Measurements from ENCODE around the gene TTLL10.
"Not testable (repeated sequence)": the region's sequence is repeated elsewhere in the genome, so short reads cannot be mapped to it uniquely, and the experiment has no call there.

Gene TTLL10

DNA sequence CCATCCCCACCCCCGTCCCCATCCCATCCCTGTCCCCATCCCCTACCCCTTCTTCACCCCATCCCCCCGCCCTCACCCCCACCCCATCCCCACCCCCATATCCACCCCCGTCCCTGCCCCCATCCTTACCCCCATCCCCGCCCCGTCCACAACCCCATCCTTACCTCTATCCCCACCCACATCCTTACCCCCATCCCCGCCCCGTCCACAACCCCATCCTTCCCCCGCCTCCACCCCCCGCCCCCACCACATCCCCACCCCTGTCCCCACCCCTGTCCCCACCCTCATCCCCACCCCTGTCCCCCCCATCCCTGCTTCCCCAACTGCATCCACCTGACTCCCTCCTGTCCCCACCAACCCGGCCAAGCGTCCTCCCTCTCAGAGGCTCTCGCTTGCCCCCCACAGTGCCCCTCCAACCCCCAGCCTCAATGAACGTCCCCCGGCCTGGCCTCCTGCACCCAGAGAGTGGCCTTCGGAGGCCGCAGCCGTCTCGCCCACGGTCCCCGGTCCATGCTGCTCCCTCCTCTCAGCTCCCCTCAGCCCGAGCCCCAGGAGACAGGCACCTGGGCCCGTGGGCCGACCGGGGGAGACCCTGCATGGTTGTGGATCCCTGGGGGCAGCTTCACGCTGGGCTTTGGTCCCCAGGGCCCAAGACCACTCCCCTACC is 32.3 kb upstream of the TTLL10 start:
- no peak for DNase-seq

DNA sequence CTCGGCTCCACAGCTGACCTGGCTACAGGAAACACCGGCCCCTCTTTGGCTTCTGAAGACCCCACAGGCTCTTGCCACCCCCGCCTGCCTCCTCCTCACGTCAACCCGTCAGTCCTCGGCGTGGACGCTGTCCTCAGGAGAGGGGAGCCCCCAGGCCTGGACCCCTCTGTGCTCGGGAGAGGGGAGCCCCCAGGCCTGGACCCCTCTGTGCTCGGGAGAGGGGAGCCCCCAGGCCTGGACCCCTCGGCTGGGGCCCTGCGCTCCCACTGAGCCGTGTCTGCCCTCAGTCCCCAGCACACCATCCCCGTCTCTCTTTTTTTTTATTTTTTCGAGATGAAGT is 31.8 kb upstream of the TTLL10 start:
- no peak for DNase-seq

DNA sequence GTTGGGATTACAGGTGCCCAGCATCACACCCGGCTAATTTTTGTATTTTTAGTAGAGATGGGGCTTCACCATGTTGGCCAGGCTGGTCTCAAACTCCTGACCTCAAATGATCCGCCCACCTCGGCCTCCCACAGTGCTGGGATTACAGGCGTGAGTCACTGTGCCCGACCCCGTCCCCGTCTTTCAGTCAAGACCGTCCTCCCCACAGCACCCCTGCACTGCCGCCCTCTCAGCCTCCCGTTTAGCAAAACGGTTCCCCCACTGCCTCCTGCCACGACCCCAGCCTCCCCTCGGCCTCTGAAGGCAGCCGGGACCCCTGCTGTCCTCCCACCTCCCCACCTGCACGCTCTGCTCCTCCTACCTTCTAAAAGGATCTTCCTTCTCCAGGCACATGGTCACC is 31.3 kb upstream of the TTLL10 start:
- DNase-seq, result not testable (repeated sequence)

DNA sequence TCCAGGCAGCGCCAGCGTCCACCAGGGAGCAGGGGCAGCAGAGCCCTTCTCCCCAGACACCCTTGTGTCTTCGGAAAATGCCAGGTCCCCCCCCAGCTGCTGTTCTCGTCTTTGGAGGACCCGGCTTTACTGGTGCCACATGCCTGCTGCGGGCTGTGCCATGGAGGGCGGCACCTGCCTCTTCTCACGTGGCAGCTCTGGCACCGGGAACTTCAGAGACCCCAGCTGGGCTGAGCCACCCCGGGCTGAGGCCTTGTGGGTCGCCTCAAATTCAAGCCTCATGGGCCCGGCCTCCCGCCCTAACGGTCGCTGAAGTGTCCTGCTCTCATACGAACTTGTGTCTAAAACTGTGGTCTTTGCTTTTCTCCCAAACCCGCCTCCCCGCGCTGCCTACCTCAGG is 30.8 kb upstream of the TTLL10 start:
- no peak for DNase-seq

DNA sequence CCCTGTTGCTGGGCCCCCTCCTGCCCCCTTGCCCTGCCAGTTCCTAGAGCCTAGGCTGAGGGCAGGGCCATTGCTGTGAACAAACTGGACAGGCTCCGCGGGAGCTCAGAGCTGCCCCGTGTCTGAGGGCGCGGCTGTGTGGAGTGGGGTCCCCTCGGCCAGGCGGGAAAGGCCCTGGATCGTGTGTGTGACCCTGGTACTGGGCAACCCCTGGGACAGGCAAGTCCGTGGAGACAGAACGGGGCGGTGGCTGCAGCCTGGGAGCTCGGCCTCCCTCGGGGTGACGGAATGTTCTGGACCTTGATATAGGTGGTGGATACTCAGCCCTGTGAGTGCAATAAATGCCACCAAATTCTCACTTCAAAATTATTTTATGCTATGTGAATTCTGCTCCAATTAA is 30.0 kb upstream of the TTLL10 start:
- no peak for DNase-seq

DNA sequence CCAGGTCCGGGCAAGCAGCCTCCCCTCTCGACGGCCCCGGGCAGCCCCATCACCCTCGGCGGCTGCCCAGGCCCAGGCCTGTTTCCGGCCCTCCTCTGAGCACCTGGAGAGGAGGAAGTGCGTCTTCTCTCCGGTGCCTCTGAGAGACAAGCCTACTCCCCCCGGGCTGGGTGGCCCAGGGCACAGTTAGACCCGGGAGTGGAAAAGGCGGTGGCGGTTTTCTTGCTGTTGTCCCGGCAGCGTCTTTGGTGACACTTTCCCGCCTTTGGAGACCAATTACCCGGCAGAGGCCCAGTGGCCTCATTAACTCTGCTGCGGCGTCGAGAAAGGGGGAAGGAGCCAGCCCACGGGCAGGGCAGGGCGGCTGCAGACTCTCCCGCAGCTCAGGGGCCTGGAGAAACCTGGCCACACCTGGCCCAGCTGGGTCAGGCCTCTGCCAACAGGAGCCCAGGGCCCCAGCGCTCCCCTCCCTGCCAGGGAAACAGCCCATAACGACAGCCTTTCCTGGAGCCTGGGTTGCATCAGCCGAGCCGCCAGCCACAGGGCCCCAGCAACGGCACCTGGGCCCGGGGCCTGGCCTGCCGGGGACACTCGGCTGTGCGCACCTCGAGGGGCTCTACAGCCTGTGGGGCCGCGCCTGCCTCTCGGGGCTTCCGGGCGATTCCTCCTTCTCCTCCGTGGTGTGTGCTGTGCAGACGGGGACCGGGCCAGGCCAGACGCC is 29.4 kb upstream of the TTLL10 start:
- DNase-seq, result peak; percentile 48

DNA sequence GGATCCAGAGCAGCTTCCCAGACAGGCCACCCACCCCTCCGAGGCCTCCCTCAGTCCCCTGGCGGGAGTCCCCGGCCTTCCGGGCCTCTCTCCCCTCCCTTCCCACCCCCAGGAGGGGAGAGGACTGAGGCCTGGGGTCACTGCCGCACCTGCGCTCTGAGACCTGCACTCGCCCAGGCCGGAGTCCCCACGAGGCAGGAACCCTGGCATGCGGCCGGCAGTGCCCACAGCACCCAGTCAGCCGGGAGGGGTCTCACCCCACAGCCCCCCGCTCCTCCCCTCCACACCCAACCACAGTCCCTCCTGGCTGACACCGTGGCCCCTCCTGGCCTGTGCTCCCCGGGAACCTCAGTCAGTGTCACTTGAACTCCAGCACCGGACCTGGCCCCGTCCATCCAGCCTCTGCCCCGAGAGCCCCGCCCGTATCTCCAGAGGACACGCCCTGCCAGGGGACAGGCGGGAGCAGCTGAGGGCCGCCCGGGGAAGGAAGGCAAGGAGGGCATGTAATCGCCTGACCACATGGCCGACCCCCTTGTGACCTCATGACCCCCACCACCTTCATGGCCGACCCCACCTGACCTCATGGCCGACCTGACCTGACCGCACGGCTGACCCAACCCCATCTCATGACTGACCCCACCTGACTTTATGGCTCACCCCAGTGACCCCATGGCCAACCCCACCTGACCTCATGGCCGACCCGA is 28.7 kb upstream of the TTLL10 start:
- DNase-seq, result no peak

DNA sequence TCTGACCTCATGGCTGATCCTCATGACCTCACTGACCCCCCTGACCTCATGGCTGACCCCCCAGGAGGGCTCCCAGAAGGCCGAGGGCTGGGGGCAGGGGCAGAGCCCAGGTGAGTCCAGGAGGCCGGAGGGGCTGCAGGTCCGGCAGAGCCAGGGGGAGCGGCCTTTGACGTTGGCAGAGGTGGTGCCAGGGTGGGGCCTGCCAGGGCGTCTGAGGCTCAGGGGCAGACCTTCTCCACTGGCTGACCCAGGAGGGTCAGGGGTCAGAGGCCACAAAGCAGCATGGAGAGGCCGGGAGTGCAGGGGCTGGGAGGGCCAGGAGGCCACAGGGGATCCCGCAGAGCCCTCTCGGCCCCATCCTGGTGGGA is 28.1 kb upstream of the TTLL10 start:
- no peak for DNase-seq

DNA sequence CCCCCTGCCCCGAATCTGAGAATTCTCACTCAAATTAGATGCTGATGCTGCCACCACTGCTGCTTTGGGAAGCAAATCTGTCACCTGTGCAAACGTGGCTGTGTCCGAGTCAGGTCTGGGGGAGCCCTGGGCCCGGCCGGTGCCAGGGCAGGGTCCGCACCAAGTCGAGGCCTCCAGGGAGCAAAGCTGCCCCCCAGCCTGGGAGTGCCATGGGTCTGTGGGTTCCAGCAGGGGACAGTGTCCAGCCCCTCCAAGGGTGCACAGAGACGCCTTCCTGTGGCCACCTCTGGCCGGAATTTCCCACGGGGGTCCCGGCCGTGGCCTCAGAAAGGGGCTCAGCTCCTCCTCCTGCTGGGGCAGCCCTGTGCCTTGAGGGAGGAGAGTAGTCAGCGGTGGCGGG is 27.7 kb upstream of the TTLL10 start:
- DNase-seq, result no peak

DNA sequence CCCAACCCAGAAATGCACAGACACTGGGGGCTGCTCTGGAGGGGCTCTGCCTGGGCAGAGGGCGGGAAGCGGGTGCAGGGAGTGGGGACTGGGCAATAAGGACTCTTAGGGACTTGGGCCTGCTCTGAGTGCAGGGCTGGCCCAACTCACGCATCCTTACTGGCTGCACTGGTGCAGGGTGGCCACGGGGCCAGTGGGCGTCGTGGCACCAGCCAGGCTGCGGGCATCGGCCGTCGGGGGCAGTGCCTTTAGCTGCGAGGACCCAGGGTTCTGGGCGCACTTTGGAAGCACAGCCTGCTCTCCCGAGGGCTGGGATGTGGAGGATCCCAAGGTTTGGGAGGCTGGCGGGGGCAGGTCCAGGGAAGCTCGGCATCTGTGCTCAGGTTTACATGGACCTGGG is 27.1 kb upstream of the TTLL10 start:
- DNase-seq, result no peak

DNA sequence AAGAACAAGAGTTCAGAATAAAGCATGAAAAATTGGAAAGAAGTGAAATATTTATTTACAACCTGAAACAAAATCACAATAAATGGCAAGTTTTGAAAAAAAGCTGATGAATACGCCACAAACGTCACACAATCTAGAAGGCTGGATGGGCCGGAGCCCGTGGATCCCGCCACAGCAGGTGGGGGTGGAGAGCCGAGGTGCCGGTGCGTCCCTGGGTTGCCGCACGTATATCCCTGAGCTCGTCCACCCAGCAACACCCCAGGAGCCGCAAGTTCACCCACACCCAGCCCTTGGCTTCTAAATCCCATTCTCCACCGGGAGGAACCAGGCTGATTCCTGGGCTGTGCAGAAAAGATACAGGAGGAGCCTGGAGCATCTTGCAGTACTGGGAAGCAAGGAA is 25.6 kb upstream of the TTLL10 start:
- DNase-seq, result no peak

DNA sequence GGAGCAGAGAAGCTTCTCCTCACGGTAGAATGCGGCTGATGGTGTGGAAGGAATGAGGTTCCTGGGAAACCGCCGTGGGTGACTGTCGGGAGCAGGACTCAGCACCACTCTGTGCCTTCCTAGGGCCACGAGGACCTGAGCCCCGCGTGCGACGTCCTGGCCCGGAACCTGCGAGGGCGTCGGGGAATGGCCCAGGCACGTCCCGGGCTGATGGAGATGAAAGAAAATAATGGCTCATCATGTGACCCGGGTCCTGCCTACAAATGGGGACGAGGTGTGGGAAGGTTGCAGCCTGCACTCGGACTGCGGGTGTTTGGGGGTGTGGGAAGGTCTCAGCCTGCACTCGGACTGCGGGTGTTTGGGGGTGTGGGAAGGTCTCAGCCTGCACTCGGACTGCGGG is 25.1 kb upstream of the TTLL10 start:
- no peak for DNase-seq

DNA sequence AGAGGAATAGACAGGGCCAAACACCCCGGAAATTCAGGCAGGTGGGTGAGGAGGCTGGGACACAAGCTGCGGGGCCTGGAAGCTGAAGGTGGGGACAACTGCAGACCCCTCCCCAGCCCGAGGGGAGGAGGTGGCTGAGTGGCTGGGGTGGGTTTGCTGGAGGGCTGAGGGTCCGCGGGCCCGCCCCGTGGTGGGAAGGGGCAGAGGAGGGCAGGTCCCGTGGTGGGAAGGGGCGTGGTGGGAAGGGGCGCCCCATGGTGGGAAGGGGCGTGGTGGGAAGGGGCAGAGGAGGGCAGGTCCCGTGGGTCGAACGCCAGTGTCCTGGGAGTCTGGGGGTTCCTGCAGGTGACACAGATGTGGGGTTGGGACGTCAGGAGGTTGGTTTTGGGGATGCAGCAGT is 24.3 kb upstream of the TTLL10 start:
- DNase-seq, result no peak

DNA sequence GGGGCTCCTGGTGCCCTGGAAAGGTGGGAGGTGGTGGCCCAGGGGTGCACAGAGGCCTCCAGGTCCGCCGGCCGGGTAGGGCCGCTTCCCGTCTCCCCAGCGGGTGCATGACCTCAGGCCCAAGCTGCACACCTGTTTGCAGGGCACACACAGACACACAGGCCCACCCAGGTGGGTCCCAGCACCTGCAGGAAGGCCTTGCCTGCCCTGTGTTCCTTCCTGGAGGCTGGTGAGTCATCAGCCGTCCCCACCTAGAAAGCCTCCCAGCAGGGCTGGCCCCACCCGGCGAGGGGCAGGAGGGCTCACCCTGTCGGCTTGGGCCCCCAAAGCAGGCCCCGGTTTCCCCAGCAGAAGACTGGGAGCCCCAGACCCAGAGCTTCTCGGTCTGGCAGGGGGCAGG is 23.6 kb upstream of the TTLL10 start:
- DNase-seq, result no peak

DNA sequence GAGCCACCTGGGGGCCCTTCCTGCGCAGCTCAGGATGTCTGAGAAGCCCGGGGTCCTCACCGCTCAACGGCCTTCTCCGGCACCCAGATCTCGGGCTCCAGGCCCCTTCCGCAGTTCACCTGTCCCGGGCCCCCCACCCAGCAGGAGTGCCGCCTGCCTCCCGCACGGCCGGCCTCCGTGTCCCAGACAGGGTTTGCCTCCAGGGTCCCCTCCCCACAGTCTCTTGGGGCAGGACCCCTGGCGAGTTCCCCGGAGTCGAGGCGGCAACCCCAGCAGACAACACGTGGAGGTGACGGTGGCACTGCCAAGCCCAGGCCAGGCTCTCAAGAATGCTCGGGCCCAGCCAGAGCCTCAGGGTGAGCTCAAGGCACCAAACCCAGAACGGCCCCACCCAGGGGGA is 22.4 kb upstream of the TTLL10 start:
- DNase-seq, result no peak

DNA sequence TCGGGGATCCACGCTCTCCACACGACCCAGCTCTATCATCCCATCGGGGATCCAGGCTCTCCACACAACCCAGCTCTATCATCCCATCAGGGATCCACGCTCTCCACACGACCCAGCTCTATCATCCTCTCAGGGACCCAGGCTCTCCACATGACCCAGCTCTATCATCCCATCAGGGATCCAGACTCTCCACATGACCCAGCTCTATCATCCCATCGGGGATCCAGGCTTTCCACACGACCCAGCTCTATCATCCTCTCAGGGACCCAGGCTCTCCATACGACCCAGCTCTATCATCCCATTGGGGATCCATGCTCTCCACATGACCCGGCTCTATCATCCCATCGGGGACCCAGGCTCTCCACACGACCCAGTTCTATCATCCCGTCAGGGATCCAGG is 21.2 kb upstream of the TTLL10 start:
- DNase-seq, result not testable (repeated sequence)

DNA sequence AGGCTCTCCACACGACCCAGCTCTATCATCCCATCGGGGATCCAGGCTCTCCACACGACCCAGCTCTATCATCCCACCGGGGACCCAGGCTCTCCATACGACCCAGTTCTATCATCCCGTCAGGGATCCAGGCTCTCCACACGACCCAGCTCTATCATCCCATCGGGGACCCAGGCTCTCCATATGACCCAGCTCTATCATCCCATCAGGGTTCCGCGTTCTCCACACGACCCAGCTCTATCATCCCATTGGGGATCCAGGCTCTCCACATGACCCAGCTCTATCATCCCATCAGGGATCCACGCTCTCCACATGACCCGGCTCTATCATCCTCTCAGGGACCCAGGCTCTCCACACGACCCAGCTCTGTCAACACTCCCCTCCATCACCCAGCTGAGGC is 20.5 kb upstream of the TTLL10 start:
- not testable (repeated sequence) for DNase-seq

DNA sequence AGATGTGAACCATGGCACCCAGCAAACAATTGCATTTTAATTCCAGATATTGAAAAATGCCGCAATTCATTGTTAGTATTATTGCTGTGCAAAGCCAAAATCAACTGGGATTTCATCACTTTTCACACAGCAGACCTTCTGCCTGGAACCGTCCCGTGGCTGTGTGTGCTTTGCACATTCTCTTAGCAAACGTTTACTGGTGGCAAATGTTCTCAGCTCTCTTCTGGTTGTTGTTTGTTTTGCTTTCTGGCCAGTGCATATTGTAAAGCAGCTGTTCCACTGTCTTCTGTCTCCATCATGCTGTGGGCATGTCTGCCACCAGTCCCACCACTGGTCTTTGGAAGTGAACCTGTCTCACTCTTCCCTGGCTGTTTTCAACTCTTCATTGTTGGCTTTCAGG is 19.8 kb upstream of the TTLL10 start:
- DNase-seq, result no peak

DNA sequence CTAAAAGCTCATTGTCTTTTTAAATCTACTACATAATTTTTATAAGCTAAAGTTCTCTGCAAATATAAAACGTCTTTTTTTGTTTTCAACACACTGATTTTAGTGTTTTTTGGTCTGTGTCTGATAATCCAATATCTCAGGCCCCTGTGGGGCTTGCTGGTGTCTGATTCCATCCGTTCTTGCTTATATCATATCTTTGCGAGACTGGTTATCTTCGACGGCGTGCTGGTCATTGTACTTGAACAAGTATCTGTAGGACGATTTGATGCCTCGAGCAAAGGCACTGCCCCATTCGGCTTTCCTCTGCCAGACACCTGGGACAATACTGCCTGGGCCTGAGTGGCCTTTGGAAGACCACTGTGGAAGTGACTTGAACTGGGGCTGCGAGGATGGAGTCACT is 18.4 kb upstream of the TTLL10 start:
- no peak for DNase-seq

DNA sequence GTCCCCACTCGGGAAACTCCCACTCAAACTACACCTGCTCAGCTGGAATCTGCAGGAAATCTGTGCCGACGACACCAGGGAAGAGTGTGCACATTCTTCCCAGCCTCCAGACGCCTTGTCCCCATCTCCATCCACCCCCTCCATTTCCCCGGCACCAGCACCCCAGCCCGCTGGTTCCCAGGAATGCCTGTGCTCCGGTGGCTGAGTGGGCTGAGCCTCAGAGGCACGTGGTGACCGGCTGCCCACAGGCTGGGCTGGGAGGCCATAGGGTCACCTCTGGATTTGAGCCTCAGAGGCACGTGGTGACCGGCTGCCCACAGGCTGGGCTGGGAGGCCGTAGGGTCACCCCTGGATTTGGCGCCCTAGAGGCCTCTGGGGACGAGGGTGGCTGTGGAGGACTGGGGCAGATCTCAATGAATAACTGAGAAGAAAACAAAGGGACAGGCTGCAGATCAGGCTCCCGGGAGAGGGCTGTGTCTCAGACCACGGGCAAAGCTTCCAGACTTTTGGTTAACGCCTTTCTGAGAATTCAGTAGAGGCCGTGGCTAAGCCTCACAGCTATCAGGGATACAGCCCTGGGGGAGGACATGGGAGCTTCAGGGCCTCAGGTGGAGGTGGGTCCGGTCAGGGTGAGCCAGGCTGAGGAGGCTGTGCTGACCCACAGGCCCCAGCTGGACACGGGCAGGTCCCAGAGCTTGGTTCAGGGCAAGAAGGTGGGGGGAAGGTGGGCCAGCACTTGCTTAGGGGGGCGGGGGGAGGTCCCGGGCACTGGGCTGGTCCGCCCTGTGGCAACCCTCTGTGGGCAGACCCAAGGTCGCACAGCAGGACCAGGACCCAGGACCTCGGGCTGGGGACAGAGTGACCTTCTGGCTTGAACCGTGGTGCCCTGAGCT is 17.3 kb upstream of the TTLL10 start:
- no peak for DNase-seq

DNA sequence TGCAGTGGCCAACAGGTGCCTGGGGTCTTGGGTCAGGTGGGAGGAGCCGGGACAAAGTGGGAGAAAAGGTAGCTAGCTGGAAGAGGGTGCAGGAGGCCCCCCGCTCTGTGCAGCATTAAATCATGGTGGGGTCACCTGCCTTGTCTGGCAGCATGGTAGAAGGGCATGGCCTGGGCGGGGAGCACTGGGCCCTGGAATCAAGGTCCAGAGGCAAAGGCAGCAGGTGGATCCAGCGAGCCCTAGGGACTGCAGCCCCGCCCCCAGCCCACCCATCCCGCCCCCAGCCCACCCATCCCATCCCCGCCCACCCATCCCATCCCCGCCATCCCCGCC is 16.7 kb upstream of the TTLL10 start:
- no peak for DNase-seq

DNA sequence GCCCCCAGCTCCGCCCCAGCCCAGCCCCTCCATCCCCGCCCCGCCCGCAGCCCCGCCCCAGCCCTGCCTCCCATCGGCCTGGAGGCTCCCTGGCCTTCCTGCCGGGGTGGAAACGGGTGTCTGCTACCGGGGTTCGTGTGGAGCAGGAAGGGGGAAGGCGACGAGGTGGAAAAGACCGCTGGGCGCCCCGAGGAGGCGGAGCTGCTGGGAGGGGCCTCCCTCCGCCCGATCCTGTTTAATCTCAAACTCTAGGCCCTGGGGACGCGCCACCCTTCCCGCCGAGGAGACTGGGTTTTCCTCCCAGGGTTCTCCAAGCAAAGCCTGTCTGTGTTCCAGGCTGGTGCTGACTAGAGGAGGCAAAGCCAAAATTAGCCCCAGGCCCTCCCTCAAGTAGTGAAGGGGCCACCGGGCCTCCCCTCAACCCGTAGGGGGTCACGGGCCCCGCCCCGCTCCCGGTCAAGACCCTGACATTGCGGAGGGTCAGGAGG is 16.2 kb upstream of the TTLL10 start:
- peak; percentile 52 for DNase-seq

DNA sequence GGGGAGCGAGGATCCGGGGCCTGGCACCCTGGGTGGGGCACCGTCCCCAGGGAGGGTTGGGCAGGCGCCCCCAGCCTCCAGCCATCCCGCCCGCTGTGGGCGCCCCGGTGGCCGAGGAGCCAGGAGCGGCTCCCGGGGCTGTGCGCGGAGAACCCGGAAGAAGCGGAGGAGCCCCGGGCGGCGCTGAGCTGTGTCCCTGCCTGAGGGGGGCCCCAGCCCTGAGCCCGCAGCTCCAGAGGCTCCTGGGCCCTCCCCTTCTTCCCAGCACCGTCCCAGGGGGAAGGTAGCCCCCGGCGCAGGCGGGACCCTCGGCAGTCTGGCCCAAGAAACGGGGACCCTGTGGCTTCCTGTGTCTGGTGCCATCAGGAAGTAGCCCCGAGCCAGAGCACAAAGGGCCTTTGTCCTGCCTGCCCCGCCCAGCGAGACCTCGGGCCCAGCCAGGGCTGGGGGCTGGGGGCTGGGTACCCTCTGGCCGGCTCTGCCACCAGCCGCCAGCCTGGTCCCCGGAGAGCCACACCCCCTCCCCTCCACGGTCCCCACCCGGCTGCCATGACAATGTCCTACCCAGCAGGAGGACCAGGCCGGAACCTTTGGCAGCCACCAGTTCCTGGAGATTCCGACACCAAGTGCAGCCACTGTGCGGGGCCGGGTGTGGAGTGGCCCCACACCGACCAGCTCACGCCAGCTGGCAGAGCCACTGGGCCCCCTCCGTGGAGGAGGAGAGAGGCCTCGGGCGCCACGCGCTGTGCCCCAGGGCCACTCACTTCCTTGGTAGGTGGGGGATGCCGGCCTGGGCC is 15.6 kb upstream of the TTLL10 start:
- peak; percentile 36 for DNase-seq

Measured in activated effector memory CD4-positive, alpha-beta T cell treated with Interleukin-2 at 50 U/mL for 16 hours (primary cell).